ENCODE results near the gene ULK1.
A peak's percentile ranks its signal among the peaks of the same experiment; 100 is the strongest.

The ULK1 gene

DNA sequence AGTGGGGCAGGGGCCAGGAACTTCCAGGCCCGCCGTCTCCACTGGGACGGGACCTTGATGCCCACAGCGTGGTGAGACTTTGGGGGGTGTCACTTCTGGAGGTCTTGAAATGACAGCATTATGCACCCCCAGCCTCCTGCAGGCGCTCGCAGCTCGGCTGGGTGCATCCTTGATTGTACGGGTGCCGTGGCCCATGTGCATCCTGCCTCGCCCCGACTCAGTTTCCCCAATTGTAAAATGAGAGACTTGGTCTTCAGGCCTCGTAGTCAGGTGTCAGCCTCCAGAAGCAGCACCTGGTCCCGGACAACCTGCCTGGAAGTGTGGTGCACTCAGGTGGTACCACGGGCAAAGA lies 25.7 kb downstream of the ULK1 start:
- DNase-seq = no peak

DNA sequence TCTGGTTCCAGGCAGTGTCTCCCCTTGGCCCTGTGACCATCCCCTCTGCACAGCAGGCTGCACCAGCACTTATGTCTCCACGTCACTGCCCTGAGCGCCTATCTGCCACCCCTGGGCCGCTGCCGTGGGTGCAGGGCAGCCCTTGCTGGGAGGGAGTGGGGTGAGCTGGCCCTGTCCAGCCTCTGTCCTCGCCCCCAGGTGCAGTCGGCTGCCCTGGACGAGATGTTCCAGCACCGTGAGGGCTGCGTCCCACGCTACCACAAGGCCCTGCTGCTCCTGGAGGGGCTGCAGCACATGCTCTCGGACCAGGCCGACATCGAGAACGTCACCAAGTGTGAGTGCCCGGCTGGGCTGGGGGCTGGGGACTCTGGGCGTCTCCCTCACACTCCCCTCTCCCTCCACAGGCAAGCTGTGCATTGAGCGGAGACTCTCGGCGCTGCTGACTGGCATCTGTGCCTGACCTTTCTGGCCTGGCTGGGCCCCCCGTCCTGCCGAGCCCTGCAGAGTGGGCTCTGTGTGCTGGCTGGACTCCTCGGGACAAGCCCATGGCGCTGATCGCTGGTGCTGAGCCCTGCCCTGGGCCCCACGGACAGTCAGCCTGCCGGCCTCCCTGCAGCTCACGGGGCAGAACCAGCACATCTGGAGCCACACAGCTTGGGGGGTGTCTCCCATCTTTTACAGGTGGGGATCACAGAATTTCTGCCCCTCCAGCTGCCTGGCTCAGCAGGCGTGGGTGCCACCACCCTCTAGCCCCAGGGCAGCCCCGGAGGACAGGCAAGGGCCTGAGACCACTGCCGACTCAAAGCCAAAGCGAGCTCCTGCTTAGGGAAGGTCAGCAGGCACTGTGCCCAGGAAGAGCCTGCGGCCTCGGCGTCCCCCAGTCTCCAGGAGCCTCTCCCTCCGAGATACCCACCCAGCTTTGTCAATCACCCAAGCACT lies 26.7 kb downstream of the ULK1 start:
- no peak for DNase-seq

DNA sequence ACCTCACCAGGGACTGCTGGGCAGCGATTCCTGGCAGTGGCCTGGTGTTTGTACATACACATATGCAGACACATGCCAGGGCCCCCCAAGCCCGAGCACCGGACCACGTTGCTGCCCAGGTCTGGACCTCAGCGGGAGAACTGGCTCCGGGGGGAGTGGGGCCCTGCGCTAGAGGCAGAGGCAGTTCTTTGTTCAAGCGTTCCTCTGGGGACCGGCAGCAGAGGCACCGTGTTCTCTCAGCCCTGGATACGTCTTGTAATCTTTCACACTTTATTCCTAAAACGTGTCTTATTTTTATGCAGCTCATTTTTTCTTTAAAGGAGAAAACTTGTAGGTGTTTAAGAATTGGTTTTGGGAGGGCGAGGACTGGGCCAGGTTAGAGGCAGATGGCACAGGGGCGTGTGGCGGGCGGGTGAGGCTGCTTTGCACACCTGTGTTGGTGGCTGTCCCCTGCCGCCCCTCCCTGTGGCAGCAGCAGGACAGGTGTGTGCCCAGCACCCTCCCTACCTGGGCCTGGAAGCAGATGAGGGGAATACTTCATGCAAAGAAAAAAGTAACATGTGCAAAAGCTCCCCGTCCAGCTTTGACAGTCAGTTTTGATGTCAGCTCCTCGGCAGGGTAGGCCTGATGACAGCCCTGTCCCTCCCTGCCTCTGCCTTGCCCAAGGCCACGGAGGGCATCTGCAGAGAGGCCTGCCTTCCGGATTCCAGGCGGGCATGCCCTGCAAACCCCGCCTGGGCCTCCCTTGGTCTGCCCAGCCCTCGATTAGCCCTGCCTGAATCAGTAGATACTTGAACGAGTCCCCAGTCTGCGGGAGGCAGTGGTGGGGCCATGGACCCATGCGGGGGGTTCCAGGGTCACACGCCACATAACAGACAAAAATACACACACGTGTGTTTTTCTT lies 27.7 kb downstream of the ULK1 start:
- no peak for DNase-seq

DNA sequence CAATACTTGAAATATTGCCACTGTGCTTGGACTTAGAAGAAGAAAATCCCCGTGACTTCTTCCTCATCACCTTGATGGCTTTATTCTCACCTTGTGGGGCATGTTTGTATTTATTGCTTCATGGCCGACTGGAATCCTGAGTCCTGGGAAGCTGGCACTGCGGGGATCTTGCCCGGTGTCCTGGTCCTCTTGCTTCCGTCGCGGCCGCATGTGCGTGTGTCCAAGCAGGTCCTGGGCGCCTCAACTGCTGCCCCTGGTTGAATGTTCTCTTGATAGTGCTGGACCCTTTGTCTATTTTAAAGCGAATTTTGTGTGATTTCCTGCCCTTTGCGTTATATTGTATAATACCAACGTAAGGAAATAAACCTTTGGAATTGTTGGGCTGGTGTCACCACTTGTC lies 28.4 kb downstream of the ULK1 start:
- no peak for DNase-seq

DNA sequence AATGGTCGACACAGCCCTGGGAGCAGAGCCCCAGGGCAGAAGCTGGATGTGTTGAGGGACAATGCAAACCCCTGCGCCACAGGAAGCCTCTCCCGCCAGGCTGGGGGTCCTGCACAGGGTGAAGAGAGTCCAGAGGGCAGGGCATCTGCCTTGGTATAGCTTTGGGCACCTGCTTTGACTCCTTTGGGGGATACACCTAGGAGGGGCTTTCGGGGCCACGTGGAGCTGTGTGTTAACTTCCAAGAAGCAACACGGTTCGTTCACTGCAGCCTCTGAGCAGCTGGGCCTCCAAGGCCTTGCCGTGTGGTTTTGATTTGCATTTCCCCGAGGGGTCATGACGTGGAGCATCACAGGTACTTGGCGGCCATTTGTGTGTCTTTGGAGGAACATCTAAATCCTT lies 28.8 kb downstream of the ULK1 start:
- no peak for DNase-seq

DNA sequence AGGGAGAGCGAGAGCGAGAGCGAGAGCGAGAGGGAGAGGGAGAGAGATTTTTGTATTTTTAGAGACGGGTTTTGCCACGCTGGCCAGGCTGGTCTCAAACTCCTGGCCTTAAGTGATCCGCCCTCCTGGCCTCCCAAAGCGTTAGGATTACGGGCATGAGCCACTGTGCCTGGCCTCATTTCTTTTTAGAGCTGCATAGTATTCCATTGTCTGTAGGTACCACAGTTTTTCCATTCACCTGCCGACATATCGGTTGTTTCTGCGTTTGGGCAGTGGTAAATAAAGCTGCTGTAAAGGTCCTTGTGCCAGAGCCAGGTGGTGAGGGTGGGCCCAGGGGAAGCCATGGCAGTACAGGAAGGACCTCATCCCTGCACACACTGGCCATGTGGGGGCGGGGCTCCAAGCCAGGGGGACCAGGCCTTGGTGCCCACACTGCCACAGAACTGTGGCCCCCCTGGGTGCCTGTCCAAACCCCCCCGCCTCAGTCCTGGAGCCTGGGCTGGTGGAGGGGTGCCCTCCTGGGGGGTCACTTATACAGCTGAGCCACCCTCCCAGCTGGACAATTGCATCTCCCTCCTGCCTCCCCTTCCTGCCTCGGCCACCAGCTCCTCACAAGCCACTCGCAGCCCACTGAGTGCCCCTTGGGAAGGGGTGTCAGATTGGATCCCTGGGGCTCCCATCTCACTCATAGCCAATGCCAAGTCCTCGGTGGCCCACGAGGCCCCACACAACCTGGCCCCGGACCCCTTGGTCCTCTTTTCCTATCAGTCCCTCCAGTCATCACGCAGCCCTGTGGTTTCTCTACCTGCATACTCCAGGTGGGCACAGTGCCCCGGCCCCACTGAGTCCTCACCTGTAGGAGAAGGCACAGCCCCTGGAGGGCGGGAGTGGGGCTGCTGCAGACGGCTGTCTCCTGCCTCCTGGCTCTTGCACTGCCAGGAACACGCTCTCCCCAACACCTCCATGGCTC lies 33.0 kb downstream of the ULK1 start:
- no peak for DNase-seq

DNA sequence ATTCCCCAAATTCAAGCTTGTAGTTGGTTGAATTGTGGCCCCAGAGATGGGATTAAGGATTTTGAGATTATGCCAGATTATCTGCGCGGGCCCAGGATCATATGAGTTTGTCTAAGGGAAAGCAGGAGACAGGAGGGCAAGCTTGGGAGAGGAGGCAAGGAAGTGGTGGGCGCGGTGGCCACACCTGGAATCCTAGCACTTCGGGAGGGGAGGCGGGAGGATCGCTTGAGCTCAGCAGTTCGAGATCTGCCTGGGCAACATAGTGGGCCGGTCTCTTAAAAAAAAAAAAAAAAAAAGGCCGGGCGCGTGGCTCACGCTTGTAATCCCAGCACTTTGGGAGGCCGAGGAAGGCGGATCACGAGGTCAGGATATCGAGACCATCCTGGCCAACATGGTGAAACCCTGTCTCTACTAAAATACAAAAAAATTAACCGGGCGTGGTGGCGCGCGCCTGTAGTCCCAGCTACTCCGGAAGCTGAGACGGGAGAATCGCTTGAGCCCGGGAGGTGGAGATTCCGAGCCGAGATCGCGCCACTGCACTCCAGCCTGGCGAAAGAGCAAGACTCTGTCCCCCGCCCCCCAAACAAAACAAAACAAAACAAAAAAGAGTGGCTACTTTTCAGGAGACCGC lies 33.8 kb downstream of the ULK1 start:
- DNase-seq = peak; percentile 25

DNA sequence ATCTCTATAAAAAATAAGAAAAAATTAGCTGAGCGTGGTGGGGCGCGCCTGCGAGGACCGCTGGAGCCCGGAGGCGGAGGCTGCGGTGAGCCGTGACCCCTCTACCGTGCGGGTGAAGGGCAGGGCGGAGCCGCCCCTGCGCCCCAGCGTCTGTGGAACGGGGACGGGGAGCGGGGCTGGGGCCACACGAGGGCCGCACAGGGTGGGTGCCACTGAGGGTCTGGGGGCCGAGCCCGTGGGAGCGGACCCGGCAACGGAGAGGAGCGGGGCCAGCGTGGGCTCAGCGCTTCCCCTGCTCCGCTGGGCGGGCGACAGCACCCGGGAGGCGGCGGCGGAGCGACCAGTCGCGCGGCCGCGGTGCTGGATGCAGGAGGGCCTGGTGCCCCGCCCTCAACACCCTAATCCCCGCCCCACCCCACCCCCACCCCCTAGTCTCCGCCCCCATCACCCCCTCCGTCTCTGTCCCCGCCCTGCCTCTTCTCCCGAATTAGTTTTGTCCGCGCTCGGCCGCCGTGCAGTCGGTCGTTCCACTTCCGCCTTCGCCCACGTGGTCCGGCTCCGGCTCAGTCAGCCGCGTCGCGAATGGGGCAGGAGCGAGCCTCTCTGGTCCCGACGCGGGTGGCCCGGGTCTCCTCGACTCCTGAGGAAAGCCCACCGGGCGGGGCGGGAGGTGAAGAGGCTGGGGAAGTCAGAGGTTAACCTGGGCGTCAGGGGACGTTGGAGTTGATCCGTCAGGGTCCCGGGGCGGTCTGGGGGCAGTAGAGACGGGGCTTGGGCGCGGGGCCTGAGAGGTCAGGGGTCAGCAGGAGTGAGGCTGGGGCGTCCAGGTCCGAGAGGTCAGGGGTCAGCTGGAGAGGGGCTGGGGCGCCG lies 34.5 kb downstream of the ULK1 start, which contains the start of gene PUS1:
TSS of gene PUS1 (plus strand) at position 566 of the 870 bp plus-strand sequence. CDS start 447 bp downstream, outside the sequence.
- peak; percentile 96 for DNase-seq

DNA sequence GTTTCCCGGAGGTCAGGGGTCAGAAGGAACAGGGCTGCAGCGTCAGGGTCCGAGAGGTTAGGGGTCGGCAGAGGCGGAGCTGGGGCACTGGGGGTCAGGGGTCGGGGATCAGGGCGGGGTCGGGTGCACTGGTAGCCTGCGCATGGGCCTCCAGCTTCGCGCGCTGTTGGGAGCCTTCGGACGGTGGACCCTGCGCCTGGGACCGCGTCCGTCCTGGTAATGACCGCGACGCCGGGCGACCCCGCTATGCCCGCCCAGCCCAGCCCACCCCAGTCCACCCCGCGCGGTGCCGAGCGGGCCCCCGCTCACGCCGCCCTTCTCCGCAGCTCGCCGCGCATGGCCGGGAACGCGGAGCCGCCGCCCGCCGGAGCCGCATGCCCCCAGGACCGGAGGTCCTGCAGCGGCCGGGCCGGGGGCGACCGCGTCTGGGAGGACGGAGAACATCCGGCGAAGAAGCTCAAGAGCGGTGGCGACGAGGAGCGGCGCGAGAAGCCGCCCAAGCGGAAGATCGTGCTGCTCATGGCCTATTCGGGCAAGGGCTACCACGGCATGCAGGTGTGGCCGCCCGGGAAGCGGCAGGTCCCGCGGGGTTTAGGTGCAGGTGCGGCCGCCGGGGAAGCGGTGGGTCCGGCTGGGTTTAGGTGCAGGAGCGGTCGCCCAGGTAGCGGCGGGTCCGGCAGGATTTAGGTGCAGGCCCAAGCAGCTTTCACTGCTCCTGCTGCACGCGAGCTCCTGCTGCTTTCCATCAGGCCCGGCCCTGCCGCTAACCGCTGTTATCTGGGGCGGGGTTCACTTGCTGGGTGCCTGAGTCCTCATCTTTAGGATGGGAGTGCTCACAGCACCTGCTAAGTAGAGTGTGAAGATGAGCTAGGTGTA lies 35.4 kb downstream of the ULK1 start:
- no peak for DNase-seq

DNA sequence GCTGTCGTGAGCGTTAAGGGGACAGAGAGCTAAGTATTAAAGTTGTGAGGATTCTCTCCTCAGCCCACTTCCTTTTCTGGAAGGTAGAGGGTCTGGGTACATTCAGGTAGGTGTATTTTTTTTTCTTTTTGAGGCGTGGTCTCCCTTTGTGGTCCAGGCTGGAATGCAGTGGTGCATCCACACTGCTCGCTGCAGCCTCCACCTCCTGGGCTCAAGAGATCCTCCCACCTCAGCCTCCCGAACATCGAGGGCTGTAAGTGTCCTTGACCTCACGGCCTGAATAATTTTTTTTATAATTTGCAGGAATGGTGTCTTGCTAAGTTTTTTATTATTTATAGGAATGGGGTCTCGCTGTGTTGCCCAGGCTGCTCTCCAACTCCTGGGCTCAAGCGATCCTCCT lies 36.1 kb downstream of the ULK1 start:
- no peak for DNase-seq

DNA sequence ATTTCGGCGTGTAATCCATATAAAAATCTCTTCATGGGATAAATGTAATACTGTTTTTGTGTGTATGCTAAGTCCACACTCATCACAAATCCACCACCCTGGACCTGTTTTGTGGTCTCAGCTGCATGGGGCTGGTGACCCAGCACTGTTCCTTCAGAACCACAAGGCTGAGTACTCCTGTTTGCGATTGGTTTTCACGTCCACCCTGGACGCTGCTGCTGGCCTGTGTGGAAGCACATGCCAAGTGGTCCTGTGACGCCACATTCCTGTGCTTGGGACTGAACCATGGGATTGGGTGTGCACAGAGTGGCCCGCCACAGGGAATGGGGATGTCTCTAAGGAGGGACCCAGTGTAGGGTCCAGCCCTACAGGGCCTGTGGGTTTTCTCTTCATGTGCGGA lies 39.0 kb downstream of the ULK1 start:
- DNase-seq = no peak

DNA sequence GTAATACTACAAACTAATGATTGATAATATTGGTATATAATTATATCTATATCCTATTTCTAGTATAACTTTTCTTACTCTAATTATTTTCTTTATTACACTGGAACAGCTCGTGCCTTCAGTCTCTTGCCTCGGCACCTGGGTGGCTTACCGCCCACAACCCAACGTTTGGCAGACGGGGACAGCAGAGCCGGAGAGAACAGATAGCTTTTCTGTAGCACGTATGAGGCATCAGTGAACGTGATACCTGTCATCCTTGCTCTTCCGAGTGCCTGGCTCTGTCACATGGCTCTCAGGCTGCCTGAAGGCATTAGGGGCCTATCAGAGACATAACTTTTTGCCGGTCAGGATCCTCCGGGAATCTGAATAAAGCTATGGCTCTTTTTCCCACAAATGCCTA lies 40.1 kb downstream of the ULK1 start:
- DNase-seq = no peak

DNA sequence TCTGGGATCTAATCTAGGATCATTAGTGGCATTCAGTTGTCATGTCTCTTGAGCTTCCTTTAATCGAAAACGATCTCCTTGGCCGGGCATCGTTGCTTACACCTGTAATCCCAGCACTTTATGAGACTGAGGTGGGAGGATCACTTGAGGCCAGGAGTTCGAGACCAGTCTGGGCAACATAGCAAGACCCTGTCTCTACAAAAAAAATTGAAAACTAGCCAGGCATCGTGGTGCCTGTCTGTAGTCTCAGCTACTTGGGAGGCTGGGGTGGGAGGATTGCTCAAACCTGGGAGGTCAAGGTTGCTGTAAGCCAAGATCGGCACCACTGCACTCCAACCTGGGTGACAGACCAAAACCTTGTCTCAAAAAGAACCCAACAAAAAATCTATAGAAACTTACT lies 43.7 kb downstream of the ULK1 start:
- no peak for DNase-seq

DNA sequence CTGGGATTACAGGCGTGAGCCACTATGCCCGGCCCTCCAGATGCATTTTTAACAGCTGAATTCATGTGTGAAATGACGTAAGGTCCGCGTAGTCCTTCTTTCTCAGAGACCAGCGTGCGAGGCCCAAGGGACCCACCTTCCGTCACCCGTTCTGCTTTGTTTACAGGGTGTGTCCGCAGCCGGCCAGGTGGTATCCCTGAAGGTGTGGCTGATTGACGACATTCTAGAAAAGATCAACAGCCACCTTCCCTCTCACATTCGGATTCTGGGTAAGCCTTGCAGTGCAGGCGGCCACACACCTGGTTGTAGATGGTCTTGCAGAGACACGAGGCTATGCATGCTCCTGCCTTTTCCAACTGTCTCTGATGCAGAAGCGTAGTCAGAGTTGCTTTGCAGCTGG lies 44.6 kb downstream of the ULK1 start:
- DNase-seq = no peak

DNA sequence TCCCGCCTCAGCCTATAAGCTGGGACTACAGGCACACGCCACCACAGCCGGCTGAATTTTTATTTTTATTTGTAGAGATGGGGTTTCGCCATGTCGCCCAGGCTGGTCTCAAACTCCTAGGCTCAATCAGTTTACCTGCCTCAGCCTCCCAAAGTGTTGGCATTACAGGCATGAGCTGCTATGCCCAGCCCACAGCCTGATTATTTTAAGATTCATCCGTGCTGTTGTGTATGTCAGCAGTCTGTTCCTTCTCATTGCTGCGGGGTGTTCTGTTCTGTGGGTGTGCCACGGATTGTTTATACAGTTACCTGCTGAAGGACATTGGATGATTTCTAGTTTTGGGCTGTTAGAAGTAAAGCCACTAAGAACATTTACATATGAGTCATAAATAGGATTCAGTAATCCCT lies 45.7 kb downstream of the ULK1 start:
- no peak for DNase-seq

DNA sequence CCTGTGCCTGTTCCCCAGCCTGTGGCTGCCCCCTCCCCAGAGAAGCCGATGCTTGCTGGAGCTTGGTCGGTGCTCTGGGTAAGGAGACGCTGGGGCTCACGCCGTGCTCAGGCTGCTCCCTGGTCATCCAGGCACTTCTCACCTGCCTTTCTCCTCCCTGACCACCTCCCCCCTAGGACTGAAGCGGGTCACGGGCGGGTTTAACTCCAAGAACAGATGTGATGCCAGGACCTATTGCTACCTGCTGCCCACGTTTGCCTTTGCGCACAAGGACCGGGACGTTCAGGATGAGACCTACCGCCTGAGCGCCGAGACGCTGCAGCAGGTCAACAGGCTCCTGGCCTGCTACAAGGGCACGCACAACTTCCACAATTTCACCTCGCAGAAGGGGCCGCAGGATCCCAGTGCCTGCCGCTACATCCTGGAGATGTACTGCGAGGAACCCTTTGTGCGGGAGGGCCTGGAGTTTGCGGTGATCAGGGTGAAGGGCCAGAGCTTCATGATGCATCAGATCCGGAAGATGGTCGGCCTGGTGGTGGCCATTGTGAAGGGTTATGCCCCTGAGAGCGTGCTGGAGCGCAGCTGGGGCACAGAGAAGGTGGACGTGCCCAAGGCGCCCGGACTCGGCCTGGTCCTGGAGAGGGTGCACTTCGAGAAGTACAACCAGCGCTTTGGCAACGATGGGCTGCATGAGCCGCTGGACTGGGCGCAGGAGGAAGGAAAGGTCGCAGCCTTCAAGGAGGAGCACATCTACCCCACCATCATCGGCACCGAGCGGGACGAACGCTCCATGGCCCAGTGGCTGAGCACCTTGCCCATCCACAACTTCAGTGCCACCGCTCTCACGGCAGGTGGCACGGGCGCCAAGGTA lies 46.9 kb downstream of the ULK1 start:
- no peak for DNase-seq

DNA sequence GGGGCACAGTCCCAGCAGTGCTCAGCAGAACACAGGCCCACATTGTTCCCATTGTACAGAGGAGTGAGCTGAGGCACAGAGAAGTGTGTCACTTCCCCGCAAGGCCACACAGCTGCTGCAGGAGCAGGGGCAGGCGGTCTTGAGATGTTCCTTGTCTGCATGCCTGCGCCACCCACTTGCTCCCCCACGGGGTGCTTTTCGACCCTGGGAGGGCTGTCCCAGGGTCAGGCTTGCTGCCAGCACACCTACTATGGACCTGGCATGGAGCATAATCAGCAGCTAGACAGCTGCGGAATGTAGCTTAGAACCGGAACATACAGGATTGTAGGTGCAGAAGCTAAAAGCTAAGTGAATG lies 47.5 kb downstream of the ULK1 start:
- DNase-seq = no peak

DNA sequence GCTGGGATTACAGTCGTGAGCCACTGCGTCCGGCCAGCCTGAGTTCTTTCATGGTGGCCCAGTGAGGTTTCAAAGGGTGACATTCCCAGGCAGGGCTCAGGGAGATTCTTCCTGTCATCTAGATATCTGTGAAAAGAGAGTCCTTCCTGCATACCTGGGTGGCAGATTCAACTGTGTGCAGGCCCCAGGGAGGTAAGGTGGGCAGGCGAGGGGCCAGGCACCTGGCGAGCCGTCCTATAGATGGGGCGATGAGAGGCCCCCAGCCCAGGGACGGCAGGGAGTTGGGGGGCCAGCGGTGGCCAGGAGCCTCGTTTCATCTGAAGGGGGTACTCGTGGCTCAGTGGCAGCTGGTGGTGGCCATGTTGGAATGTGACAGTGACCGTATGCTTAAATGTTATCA lies 48.2 kb downstream of the ULK1 start:
- no peak for DNase-seq

DNA sequence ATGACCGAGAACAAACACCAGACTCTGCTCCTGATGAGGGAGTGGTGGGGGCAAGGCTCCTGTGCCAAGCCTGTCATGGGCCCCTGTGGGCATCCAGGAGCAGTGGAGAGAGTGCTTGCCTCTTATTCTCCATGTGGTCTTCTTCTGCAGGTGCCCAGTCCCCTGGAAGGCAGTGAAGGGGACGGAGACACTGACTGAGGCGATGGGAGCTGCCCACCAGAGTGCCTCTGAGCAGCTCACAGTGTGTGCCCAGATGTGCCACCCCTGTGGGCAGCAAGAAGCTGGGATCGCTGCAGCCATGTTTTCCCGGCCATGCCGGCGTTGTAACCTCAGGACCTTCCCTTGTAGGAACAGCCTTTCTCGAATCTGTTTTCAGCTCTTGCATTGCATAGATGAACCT lies 49.0 kb downstream of the ULK1 start:
- no peak for DNase-seq

Measured in fibroblast of skin of scalp (primary cell).